IPS-15b (cell line): ENCODE data around the gene F11R.
"Not testable (repeated sequence)": the region's sequence is repeated elsewhere in the genome, so short reads cannot be mapped to it uniquely, and the experiment has no call there.

Experiments used
- H3K27me3 ChIP-seq: one replicate; pipeline ENCODE4 v1.6.1; 2013; ENCODE audit warnings: low read length; ENCODE audit not compliant: control insufficient read depth, insufficient read depth
- H3K36me3 ChIP-seq: one replicate; pipeline ENCODE4 v1.6.1; 2013; ENCODE audit warnings: low read length; ENCODE audit not compliant: control insufficient read depth, insufficient read depth
- H3K4me1 ChIP-seq: one replicate; pipeline ENCODE4 v1.6.1; 2013; ENCODE audit warnings: mild to moderate bottlenecking, low read length; ENCODE audit not compliant: control insufficient read depth, insufficient read depth
- H3K4me3 ChIP-seq: one replicate; pipeline ENCODE4 v1.5.1; 2013; ENCODE audit warnings: low read depth, low read length
- H3K9ac ChIP-seq: one replicate; pipeline ENCODE4 v1.6.1; 2013; ENCODE audit warnings: low read depth, mild to moderate bottlenecking, low read length
- H3K9me3 ChIP-seq: one replicate; pipeline ENCODE4 v1.6.1; 2013; ENCODE audit warnings: mild to moderate bottlenecking, low read length; ENCODE audit not compliant: control insufficient read depth, insufficient read depth

Gene F11R

DNA sequence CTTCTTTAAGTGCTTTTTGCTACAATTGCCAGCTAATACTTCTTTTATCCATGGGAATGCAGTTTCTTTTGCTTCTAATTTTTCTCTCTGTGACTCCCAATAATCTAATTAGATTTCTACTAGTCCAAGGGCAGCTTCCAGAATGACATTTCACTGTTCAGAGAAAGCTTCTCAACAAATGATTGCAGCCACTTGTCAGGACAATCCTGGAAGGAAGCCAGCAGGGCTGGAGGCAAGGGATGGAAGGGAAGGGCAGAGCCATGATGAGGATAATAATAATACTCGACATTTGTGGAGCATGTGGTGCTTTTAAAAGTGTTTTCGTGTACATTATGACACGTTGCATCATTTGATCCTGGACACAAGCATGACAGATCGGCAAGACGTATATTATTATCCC is 19.4 kb downstream of the F11R start:
- H3K9ac ChIP-seq, result no peak overlapping the region
- no peaks in the 10 kb centered on the region for H3K27me3 ChIP-seq
- peaks cover 43% of the 10 kb centered on the region for H3K36me3 ChIP-seq
- no peak overlapping the region for H3K4me3 ChIP-seq
- no peaks in the 10 kb centered on the region for H3K4me1 ChIP-seq
- no peaks in the 10 kb centered on the region for H3K9me3 ChIP-seq

DNA sequence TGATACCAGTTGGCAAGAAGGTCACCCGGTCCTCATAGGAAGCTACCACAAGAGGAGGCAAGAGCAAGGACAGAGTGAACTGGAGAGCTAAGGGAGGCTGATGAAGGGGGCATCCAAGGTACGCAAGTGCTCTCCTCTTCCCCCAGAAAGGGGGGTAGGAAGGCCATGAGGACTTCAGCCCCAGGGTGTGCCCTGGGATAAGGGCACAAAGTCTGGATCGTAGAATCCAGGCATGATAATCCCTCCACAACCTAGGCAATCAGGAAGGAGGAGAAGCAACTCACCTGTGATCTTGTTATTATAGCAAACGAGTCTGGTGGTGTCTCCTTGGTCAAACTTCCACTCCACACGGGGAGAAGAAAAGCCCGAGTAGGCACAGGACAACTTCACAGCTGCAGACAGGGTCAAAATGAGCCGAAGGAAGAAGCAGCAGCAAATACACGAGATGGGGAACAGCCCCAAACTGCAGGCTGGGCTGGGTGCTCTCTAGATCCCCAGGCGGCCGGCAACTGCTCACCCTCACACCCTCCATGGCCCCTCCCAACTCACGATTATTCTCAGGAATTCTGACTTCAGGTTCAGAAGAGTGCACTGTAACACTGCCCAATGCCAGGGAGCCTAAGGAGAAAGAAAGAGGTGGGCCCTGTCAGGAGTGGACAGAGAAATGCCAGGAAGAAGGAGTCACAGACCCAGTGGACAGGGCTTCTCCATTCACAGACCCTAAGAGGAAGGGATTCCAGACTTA is 20.0 kb downstream of the F11R start:
- no peaks in the 10 kb centered on the region for H3K4me1 ChIP-seq
- no peak overlapping the region for H3K9ac ChIP-seq
- peaks cover 43% of the 10 kb centered on the region for H3K36me3 ChIP-seq
- H3K4me3 ChIP-seq, result no peak overlapping the region
- H3K27me3 ChIP-seq, result no peaks in the 10 kb centered on the region
- no peaks in the 10 kb centered on the region for H3K9me3 ChIP-seq

DNA sequence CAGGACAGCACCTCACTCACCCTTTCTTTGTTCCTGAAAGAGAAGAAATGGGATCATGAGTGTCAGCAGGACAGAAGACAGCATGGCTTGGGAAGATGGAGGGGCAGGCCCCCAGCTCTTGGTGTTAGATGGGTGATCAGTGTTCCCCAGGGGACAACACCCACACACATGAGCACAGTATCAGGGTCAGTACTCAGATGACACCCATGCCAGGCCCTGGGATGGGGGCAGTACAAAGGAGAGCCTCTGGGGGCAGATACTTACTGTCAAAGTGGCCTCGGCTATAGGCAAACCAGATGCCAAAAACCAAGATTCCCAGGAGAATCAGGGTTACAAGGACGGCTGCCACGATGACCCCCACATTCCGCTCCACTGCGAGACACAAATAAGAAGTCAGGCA is 21.6 kb downstream of the F11R start:
- no peak overlapping the region for H3K4me3 ChIP-seq
- no peak overlapping the region for H3K9ac ChIP-seq
- H3K4me1 ChIP-seq, result no peaks in the 10 kb centered on the region
- H3K9me3 ChIP-seq, result no peaks in the 10 kb centered on the region
- H3K36me3 ChIP-seq, result peaks cover 43% of the 10 kb centered on the region
- H3K27me3 ChIP-seq, result no peaks in the 10 kb centered on the region

DNA sequence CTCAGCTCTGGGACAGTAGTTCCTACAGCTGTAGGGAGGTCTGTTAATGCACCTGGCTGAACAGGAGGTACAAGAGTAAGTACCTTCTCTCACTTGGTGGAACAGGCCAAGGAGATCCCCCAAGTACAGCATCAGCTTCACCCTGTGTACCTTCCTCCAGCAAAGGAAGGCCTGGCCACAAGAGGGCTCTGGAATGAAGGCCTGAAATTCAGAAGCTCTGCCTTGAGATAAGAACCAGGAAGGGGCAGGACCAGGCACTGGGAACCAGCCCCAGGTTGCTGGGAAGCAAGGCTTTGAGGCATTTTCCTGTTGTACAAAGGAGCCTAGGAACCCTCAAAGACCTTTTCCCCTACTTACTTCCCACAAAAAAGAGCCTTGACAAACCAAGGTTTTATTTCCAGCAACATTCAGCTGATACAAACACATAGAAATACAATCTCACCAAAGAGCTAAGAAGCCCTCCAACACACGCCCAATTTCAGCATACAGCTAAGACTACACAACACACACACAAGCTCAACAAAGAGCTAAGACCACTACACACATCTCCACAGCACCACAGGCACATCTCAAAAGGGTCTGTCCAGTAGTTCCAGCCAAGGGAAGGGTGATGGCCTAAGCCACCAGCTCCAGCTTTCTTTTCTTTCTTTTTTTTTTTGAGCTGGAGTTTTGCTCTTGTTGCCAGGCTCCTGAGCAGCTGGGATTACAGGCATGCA is 23.5 kb downstream of the F11R start:
- H3K9ac ChIP-seq, result no peak overlapping the region
- H3K4me1 ChIP-seq, result no peaks in the 10 kb centered on the region
- H3K4me3 ChIP-seq, result no peak overlapping the region
- peaks cover 43% of the 10 kb centered on the region for H3K36me3 ChIP-seq
- H3K27me3 ChIP-seq, result no peaks in the 10 kb centered on the region
- no peaks in the 10 kb centered on the region for H3K9me3 ChIP-seq

DNA sequence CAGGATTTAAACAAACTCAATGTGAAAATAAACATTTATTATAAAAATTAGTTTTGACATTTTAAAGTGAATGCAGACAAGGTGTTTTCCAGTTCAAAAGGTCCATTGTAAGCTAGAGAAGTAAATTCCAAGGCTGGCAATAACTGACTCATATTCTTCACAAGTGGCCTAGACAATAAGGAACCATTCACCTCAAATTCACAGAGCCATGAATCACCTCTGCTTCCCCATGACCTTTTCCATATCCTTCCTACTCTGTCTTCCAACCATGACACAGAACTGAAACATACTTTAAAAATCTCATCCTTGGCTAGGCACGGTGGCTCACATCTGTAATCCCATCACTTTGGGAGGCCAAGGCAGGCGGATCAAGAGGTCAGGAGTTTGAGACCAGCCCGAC is 24.8 kb downstream of the F11R start:
- H3K4me3 ChIP-seq, result no peak overlapping the region
- H3K9me3 ChIP-seq, result no peaks in the 10 kb centered on the region
- H3K9ac ChIP-seq, result no peak overlapping the region

DNA sequence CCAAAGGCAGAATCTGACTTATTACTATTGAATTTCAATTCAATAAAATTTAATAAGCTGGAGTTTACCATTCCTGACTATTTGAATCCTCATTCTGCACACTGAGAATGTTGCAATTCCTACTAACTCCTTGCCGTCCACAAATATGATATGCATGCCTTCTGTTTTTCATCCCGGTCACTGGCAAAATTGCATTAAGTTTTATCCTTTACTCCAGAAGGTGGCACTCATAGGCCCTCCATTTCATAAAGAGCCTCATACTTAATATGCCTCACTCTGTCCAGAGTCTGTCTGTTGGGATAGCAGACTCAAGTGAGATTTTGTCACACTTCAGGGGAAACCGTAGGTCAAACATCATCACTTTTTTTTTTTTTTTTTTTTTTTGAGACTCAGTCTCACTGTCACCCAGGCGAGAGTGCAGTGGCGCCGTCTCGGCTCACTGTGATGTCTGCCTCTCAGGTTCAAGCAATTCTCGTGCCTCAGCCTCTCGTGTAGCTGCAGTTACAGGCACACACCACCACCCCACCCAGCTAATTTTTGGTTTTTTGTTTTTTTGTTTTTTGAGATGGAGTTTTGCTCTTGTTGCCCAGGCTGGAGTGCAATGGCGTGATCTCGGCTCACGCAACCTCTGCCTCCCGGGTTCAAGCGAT is 27.3 kb downstream of the F11R start:
- peaks cover 4% of the 10 kb centered on the region for H3K4me1 ChIP-seq
- H3K9ac ChIP-seq, result no peak overlapping the region
- H3K9me3 ChIP-seq, result no peaks in the 10 kb centered on the region
- H3K4me3 ChIP-seq, result no peak overlapping the region
- H3K36me3 ChIP-seq, result peaks cover 11% of the 10 kb centered on the region
- H3K27me3 ChIP-seq, result no peaks in the 10 kb centered on the region

More for the DNA sequence above, 24.8 kb downstream of the F11R start:
- Histone ChIP-seq H3K36me3 (peaks cover 36% of the 10 kb centered on the region), H3K27me3 (no peaks in the 10 kb centered on the region), H3K4me1 (no peaks in the 10 kb centered on the region)

DNA sequence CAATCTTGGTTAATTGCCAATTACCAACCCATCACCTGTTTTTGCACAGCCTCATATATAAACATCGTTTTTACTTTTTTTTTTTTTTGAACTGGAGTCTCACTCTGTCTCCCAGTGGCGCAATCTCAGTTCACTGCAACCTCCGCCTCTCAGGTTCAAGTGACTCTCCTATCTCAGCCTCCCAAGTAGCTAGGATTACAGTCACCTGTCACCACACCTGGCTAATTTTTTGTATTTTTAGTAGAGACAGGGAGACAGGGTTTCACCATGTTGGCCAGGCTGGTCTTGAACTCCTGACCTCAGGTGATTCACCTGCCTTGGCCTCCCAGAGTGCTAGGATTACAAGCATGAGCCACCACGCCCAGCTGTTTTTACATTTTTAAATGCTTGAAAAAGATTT is 28.9 kb downstream of the F11R start:
- H3K9ac ChIP-seq, H3K27me3 ChIP-seq, H3K36me3 ChIP-seq, H3K9me3 ChIP-seq, H3K4me3 ChIP-seq: not testable (repeated sequence)
- H3K4me1 ChIP-seq, result peaks cover 11% of the 10 kb centered on the region

DNA sequence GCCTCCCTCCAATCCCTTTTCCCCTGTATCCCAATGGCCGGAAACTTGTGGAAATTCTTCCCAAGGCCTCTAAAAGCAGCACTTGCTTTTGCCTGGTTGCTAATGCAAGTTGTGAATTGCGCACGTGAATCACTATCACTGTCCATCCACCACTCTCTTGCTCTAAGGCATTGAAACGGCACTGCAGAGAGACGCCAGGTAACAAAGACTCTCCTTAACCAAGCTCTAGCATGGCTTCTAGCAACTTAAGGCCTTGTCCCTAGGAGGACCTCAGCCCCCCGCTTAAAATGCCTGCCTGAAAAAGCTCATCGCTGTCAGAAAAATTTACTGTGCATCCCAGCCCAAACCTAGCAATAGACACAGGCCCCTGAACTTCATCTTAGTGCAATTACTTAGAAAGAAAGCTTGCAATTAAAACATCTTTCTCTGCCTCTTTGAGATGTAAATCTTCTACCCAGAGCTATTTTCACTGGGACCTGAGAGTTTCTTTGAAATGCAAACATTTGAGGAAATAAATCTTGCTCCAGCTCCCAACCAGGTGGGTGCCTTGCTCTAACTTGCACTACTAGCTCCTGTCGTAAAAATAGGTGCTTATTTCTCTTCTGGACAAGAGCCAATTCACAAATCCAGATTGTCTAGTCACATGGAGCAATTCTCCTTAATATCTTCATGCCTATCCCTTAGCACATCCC is 33.4 kb downstream of the F11R start:
- no peaks in the 10 kb centered on the region for H3K36me3 ChIP-seq
- no peaks in the 10 kb centered on the region for H3K9me3 ChIP-seq
- peak overlapping the region; percentile 0 for H3K4me3 ChIP-seq
- peaks cover 18% of the 10 kb centered on the region for H3K4me1 ChIP-seq
- no peak overlapping the region for H3K9ac ChIP-seq
- H3K27me3 ChIP-seq, result no peaks in the 10 kb centered on the region

DNA sequence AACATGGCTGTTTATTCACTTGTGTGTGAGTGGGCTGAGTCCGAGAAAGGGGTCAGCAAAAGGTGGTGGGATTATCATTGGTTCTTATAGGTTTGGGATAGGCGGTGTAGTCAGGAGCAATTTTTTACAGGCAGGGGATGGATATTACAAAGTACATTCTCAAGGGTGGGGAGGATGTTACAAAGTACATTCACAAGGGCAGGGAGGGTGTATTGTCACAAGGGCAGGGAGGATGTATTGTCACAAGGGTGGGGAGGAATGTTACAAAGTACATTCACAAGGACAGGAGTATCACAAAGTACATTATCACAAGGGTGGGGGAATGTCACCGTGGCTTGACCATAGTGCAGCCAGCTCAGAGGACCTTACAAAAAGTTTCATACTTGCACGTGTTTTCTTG is 35.2 kb downstream of the F11R start:
- H3K27me3 ChIP-seq, result no peaks in the 10 kb centered on the region
- no peak overlapping the region for H3K4me3 ChIP-seq
- no peak overlapping the region for H3K9ac ChIP-seq
- no peaks in the 10 kb centered on the region for H3K9me3 ChIP-seq
- H3K4me1 ChIP-seq, result peaks cover 27% of the 10 kb centered on the region
- no peaks in the 10 kb centered on the region for H3K36me3 ChIP-seq

DNA sequence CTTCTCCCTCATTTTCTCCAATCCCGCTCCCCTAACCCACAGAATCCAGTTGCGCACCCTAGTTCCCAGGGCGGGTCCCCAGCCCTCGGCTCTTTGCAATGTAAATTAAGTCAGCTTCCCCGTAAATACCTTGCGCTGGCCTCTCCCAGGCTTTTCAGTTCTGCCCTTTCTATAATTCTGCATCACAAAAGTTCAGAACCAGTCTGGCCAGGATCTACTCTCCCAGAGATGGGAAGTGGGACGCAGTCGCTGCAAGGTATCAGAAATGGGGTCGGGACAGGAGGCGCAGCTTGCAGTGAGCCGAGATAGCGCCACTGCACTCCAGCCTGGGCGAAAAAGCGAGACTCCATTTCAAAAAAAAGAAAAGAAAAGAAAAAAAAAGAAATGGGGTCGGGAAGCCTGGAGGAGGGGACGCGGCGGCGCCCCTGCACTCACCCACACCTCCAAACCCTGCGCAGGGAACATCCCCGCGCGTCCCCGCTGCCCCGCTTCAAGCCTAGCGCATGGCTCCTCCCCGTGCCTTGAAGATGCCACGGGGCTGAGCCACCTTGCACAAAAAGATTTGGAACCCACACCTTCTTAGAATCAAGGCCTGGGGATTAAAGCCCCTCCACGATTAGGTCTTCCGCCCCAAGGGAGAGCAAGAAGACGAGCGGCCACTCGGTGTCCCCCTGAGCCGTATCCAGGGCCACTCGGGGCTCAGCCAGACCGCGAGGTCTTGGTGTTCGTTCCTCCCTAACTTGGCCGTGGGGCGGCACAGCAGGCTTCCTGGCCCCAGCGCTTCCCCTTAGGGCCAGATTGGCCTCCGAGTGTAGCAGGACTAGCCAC is 39.2 kb downstream of the F11R start:
- Histone ChIP-seq H3K4me3 (peak overlapping the region; percentile 48), H3K9me3 (no peaks in the 10 kb centered on the region), H3K9ac (peak overlapping the region; percentile 73), H3K27me3 (no peaks in the 10 kb centered on the region), H3K36me3 (no peaks in the 10 kb centered on the region), H3K4me1 (peaks cover 14% of the 10 kb centered on the region)

DNA sequence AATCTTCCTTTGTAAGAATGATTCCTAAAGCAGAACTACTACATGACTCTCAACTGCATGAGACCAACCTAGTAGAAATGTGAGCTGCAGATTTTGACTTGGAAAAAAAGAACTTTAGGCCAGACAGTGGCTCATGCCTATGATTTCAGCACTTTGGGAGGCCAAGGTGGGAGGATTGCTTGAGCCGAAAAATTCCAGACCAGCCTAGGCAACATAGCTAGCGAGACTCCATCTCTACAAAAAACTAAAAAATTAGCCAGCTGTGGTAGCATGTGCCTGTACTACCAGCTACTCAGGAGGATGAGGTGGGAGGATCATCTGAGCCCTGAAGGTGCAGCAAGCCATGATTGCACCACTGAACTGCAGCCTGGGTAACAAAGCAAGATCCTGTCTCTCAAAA is 41.7 kb downstream of the F11R start:
- Histone ChIP-seq H3K36me3 (no peaks in the 10 kb centered on the region), H3K9me3 (no peaks in the 10 kb centered on the region), H3K4me1 (peaks cover 10% of the 10 kb centered on the region), H3K4me3 (no peak overlapping the region), H3K9ac (no peak overlapping the region), H3K27me3 (no peaks in the 10 kb centered on the region)
